Lung (tissue), 12 donors: ENCODE data around the gene ZNFX1. TPM values are rescaled to one million over a fixed set of nuclear protein-coding genes. Genes with fewer than 3 reads are reported as not detected.
A peak's percentile ranks its signal among the peaks of the same experiment; 100 is the strongest.
"Not testable (repeated sequence)": the region's sequence is repeated elsewhere in the genome, so short reads cannot be mapped to it uniquely, and the experiment has no call there.

Experiments
- ATAC-seq: fragments of 200-7000 bp; cut with Tn5 transposase; one replicate; pipeline ENCODE4 v1.9.1; 2020; ENCODE audit warnings: moderate number of reproducible peaks; ENCODE audit not compliant: insufficient read depth, low FRiP score
- DNase-seq, 3 donors: peaks; one replicate each; pipeline ENCODE4 v3.0.0-alpha.2; 2013 to 2017
- H3K27ac ChIP-seq, 2 donors: one replicate each; pipeline ENCODE4 v1.5.1; 2013; ENCODE audit warnings: mild to moderate bottlenecking in 2 of 2, moderate library complexity in 2 of 2, control low read depth in 1 of 2, inconsistent platforms in 1 of 2, low read depth in 1 of 2, low read length in 1 of 2
- H3K27me3 ChIP-seq, 3 donors: one replicate each; pipeline ENCODE4 v1.5.1; 2013; ENCODE audit warnings: low read length in 2 of 3; ENCODE audit not compliant: control insufficient read depth in 3 of 3, insufficient read depth in 3 of 3
- H3K36me3 ChIP-seq, 4 donors: one replicate each; pipeline ENCODE4 v1.5.1; 2013; ENCODE audit warnings: low read length in 4 of 4, mild to moderate bottlenecking in 1 of 4, moderate library complexity in 1 of 4; ENCODE audit not compliant: control insufficient read depth in 4 of 4, insufficient read depth in 4 of 4
- H3K4me1 ChIP-seq, 5 donors: one replicate each; pipeline ENCODE4 v1.5.1; 2013; ENCODE audit warnings: low read length in 5 of 5, mild to moderate bottlenecking in 2 of 5, moderate library complexity in 1 of 5; ENCODE audit not compliant: control insufficient read depth in 5 of 5, insufficient read depth in 5 of 5
- H3K4me3 ChIP-seq: one replicate; pipeline ENCODE4 v1.5.1; 2013; ENCODE audit warnings: mild to moderate bottlenecking, control low read depth, moderate library complexity
- H3K9ac ChIP-seq, 2 donors: one replicate each; pipeline ENCODE4 v1.5.1; 2013; ENCODE audit warnings: low read length in 2 of 2, control low read depth in 1 of 2; ENCODE audit not compliant: insufficient read depth in 1 of 2
- H3K9me3 ChIP-seq, 4 donors: one replicate each; pipeline ENCODE4 v1.5.1; 2013; ENCODE audit warnings: low read length in 3 of 4, mild to moderate bottlenecking in 1 of 4, moderate library complexity in 1 of 4; ENCODE audit not compliant: control insufficient read depth in 4 of 4, insufficient read depth in 3 of 4
- WGBS, 2 donors: extraction: QIAGEN DNeasy Blood & Tissue Kit; methylation state at CpG; one replicate each; pipeline ENCODE4 v1.1.7; 2013; 5-methylcytosine and 5-hydroxymethylcytosine counted together
- polyA plus RNA-seq, 2 donors: library from polyadenylated mRNA; stranded (reverse); fragments of 200-250 nt; gene quantifications; one replicate each; pipeline ENCODE4 v1.2.1, GENCODE V29; 2013
- total RNA-seq, 2 donors: library from RNA; depleted of rRNA in 1 of 2; stranded (reverse); fragments of >200 nt in 1 of 2; gene quantifications; one replicate each; pipeline ENCODE4 v1.2.1, GENCODE V29; 2014 to 2021
- TF ChIP-seq, protein P1 (sequence below): IDR thresholded peaks from 2 replicates; pipeline ENCODE4 v1.5.1; 2012; ENCODE audit warnings: mild to moderate bottlenecking; ENCODE audit errors: control extremely low read depth, extremely low read depth
- donor health status: control.
- donor health status: control.
- donor health status: Bipolar disorder and iron deficiency.
- donor health status: healthy.
- donor health status: DM: yes; HTN: yes; CAD: no.

ZNFX1 gene
- total and polyA plus RNA-seq, 4 donors: 9.5 to 33.9 (median 24.1) TPM

- Histone ChIP-seq H3K9me3 (no peaks in the 10 kb centered on the region), H3K9ac (peak within 1 kb of the TSS; percentile 67 to 98), H3K4me3 (peak within 1 kb of the TSS; percentile 88), H3K4me1 (peaks cover 3 to 10% (median 7%) of the 10 kb centered on the region in 5 donors), H3K27ac (peak within 1 kb of the TSS; percentile 75 to 91), H3K27me3 (no peaks in the 10 kb centered on the region), H3K36me3 (peaks cover 14 to 18% (median 18%) of the 10 kb centered on the region in 4 donors)
- peak; percentile 99 to 100 (median 100) for DNase-seq
- WGBS, 2 donors: 0 to 1% methylated on average over 46 of the region's 46 CpGs
- ATAC-seq: peak; percentile 85
- TF ChIP-seq, protein P1, sequence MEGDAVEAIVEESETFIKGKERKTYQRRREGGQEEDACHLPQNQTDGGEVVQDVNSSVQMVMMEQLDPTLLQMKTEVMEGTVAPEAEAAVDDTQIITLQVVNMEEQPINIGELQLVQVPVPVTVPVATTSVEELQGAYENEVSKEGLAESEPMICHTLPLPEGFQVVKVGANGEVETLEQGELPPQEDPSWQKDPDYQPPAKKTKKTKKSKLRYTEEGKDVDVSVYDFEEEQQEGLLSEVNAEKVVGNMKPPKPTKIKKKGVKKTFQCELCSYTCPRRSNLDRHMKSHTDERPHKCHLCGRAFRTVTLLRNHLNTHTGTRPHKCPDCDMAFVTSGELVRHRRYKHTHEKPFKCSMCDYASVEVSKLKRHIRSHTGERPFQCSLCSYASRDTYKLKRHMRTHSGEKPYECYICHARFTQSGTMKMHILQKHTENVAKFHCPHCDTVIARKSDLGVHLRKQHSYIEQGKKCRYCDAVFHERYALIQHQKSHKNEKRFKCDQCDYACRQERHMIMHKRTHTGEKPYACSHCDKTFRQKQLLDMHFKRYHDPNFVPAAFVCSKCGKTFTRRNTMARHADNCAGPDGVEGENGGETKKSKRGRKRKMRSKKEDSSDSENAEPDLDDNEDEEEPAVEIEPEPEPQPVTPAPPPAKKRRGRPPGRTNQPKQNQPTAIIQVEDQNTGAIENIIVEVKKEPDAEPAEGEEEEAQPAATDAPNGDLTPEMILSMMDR: no peak
Observed at GRCh38 chr20:49219091-49219923, 58.5 kb downstream of the ZNFX1 start, which contains the start of gene DDX27. DDX27 (plus strand) TSS chr20:49219416; CDS start chr20:49219449, 33 bp downstream.

- 60 to 65% methylated on average over 13 of the region's 13 CpGs for WGBS, 2 donors
- ATAC-seq: not testable (repeated sequence)
- peak in 1 of 3 donors; percentile 32 for DNase-seq
Observed at GRCh38 chr20:49218739-49219090, 59.1 kb downstream of the ZNFX1 start.

DNA sequence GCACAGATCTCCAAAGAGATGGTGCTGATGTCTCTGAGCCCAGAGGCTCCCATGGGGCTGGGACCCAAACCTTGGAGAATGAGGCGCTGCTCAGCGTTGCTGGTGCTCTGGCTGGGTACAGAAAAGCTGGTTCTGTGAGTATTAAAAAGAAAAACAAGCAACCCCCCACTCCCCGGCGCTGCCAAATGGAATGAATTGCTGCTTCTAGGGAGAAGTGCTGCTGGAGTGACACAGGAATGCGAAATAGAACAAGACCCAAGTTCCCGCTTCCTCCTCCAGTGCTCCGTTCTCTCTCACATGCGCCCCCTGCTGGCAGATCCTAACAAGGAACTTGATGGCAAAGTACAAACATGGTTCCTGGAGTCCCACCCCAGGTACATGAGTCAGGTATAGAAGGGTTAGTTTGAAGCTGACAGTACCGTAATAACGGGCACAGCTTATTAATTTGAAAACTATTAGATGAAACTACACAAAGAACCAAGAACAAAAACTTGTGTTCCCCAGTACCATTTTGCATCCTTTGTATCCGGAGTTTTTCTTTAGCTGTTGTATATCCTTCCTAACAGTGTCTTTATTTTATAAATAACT lies 60.8 kb downstream of the ZNFX1 start:
- Histone ChIP-seq H3K27me3 (no peaks in the 10 kb centered on the region), H3K36me3 (peaks cover 3 to 9% (median 4%) of the 10 kb centered on the region in 4 donors), H3K4me3 (no peak overlapping the region), H3K9ac (no peak overlapping the region), H3K9me3 (no peaks in the 10 kb centered on the region), H3K4me1 (peaks cover 3 to 10% (median 7%) of the 10 kb centered on the region in 5 donors), H3K27ac (no peak overlapping the region)
- DNase-seq: peak; percentile 94 to 95 (median 95)
- peak; percentile 84 for ATAC-seq
- 16 to 19% methylated on average over 11 of the region's 11 CpGs for WGBS, 2 donors
- TF ChIP-seq, protein P1: peak; percentile 89

More at GRCh38 chr20:49218739-49219090, 59.1 kb downstream of the ZNFX1 start:
- Histone ChIP-seq H3K27ac (peak overlapping the region; percentile 35 to 52), H3K36me3 (peaks cover 9 to 17% (median 13%) of the 10 kb centered on the region in 4 donors), H3K9ac (peak overlapping the region in 1 of 2 donors; percentile 98)
- H3K9me3 ChIP-seq, H3K4me3 ChIP-seq, H3K4me1 ChIP-seq, H3K27me3 ChIP-seq: not testable (repeated sequence)

GRCh38 chr20:49215232-49215631 lies 62.6 kb downstream of the ZNFX1 start:
- 89 to 93% methylated on average over 3 of the region's 3 CpGs for WGBS, 2 donors
- TF ChIP-seq, protein P1: no peak
- H3K27me3 ChIP-seq: no peaks in the 10 kb centered on the region
- H3K9ac ChIP-seq: no peak overlapping the region
- H3K36me3 ChIP-seq: peaks cover 0 to 6% (median 0%) of the 10 kb centered on the region in 4 donors
- no peak for DNase-seq
- ATAC-seq: no peak
- H3K9me3 ChIP-seq: peaks cover 0 to 1% (median 0%) of the 10 kb centered on the region in 4 donors
- H3K27ac ChIP-seq: no peak overlapping the region
- peaks cover 0 to 6% (median 4%) of the 10 kb centered on the region in 5 donors for H3K4me1 ChIP-seq
- H3K4me3 ChIP-seq: no peak overlapping the region
